ENCODE results near the gene FABP1.

The FABP1 gene

GRCh38 chr2:88148929-88149438, 21.1 kb upstream of the FABP1 start:
- TF ChIP-seq, protein P1, sequence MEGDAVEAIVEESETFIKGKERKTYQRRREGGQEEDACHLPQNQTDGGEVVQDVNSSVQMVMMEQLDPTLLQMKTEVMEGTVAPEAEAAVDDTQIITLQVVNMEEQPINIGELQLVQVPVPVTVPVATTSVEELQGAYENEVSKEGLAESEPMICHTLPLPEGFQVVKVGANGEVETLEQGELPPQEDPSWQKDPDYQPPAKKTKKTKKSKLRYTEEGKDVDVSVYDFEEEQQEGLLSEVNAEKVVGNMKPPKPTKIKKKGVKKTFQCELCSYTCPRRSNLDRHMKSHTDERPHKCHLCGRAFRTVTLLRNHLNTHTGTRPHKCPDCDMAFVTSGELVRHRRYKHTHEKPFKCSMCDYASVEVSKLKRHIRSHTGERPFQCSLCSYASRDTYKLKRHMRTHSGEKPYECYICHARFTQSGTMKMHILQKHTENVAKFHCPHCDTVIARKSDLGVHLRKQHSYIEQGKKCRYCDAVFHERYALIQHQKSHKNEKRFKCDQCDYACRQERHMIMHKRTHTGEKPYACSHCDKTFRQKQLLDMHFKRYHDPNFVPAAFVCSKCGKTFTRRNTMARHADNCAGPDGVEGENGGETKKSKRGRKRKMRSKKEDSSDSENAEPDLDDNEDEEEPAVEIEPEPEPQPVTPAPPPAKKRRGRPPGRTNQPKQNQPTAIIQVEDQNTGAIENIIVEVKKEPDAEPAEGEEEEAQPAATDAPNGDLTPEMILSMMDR (IDR thresholded peaks at IDR 0.05), result no peak
- H3K27ac ChIP-seq, result no peak overlapping the region
- H3K4me3 ChIP-seq, result no peak overlapping the region
- no peak for DNase-seq (ENCODE audit: low spot score)

DNA sequence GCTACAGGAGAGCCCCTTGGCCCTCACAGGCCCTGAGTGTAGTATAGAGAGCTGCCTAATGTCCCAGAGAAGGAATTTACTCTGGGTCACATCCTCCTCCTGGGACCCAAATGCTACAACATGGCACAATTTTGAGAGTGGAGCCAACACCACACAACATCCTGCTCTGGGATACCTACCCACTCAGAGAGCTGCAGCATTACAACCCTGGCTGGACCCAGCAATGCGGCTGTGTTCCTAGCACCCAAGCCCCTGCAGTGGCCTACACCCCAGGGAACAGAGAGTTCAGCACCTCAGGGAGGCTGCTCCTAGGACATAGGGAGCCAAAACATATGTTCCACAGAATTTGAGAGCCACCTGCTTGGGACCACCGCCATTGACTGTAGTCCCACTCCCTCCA, 19.3 kb upstream of the FABP1 start:
- no peak for DNase-seq (ENCODE audit: low spot score)
- H3K4me3 ChIP-seq, result no peak overlapping the region
- TF ChIP-seq, protein P1 (IDR thresholded peaks at IDR 0.05), result no peak
- no peak overlapping the region for H3K27ac ChIP-seq

DNA sequence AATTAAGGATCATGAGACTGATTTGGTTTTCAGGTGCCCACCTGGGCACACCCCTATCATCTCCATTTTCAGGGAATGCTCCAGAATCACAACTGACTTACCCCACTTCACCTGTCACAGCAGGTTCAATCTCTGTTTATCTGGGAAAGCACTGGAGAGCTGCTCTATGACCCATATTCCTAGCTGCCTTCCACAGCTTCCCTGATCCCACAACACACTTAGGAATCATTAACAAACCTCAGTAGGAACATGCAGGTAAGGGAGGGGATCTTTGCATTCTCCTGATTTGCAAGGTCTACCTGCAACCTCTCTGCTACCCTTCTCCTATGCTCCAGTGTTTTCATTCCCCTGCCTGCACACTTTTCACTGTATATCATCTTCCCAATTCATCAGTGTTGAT, 18.7 kb upstream of the FABP1 start:
- H3K27ac ChIP-seq, result no peak overlapping the region
- DNase-seq (ENCODE audit: low spot score), result no peak
- TF ChIP-seq, protein P1 (IDR thresholded peaks at IDR 0.05), result no peak
- no peak overlapping the region for H3K4me3 ChIP-seq

DNA sequence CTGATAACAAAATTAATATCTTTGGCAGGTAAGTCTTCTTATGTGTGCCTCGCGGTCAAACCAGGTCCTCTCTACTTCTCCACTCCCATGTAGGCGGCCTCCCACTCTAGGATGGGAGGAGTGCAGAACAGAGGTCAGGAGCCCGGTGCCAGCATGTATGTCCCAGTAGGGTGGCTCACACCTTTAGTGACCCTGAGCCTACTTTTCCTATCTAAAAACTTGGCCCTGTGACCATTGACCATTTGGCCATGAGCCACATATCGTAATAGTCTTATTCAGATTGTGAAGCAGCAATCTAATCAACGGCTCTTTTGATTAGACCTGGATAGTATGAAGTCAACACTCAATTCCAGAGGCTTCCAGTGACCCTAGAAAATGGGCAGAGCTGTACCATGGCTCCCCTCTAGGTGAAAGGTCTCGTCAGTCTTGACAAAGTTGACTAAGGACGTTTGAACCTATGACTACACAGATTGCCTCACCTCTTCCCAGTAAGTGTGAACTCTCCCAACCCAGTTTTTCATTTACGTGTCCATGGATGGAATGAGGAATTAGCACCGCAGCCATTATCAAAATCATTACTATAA, 17.1 kb upstream of the FABP1 start:
- H3K4me3 ChIP-seq, result no peak overlapping the region
- no peak for DNase-seq (ENCODE audit: low spot score)
- TF ChIP-seq, protein P1 (IDR thresholded peaks at IDR 0.05), result no peak
- no peak overlapping the region for H3K27ac ChIP-seq

- DNase-seq (ENCODE audit: low spot score), result no peak
- Histone ChIP-seq H3K27ac (no peak overlapping the region), H3K4me3 (no peak overlapping the region)
- TF ChIP-seq, protein P1 (IDR thresholded peaks at IDR 0.05), result no peak
Measured at GRCh38 chr2:88144271-88144670, 16.4 kb upstream of the FABP1 start.

GRCh38 chr2:88141952-88142351, 14.1 kb upstream of the FABP1 start:
- DNase-seq (ENCODE audit: low spot score), result no peak
- Histone ChIP-seq H3K27ac (no peak overlapping the region), H3K4me3 (no peak overlapping the region)
- TF ChIP-seq, protein P1 (IDR thresholded peaks at IDR 0.05), result no peak

DNA sequence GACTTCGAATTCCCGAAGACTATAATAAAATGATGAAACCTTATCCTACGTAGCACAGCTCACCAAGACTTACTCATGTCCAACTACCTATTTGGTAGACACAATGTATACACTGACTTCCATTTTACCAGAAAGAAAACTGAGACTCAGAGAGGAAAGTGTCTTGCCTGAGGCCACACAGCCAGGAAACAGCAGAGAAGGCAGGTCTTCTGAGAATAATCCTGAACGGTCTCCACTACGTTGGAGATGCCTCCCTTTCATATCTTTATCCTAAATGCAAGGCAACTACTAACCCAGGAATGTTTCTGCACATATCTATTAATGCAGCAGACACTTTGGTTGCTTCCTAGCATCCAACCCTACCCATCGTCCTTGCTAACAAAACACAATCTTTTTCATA, 11.9 kb upstream of the FABP1 start:
- TF ChIP-seq, protein P1 (IDR thresholded peaks at IDR 0.05), result no peak
- Histone ChIP-seq H3K4me3 (no peak overlapping the region), H3K27ac (no peak overlapping the region)
- DNase-seq (ENCODE audit: low spot score), result no peak

All from coronary artery (tissue), 2 donors.